K562 (cell line): ENCODE results near the gene DAB2. TPM values are rescaled to one million over a fixed set of nuclear protein-coding genes. Genes with fewer than 3 reads are reported as not detected.

Source experiments
- DDX20 ChIP-seq: fragments of 450-650 bp; IDR thresholded peaks from 2 replicates; pipeline ENCODE4 v1.6.1; 2016; ENCODE audit warnings: missing genetic modification characterization, low read depth, mild to moderate bottlenecking, missing compliant biosample characterization, moderate library complexity
- FOS ChIP-seq: IDR thresholded peaks from 3 replicates; pipeline ENCODE4 v1.6.1; 2011; ENCODE audit not compliant: insufficient read length; ENCODE audit errors: extremely low read depth
- KDM4B ChIP-seq, 2 experiments: fragments of 450-650 bp in 1 of 2; sonication (generic) in 1 of 2; IDR thresholded peaks; 2 replicates each; pipeline ENCODE4 v1.6.1; 2016 to 2017; ENCODE audit warnings: borderline replicate concordance in 2 of 2, antibody characterized with exemption in 1 of 2, low read depth in 1 of 2, mild to moderate bottlenecking in 1 of 2
- NR3C1 ChIP-seq: sonication (generic); formaldehyde crosslinking; IDR thresholded peaks from 2 replicates; pipeline ENCODE4 v1.8.1; 2022; ENCODE audit warnings: missing genetic modification reagents
- ZNF23 ChIP-seq: fragments of 250-450 bp; sonication (Bioruptor Pico); IDR thresholded peaks from 2 replicates; pipeline ENCODE4 v1.4.0; 2020; ENCODE audit warnings: mild to moderate bottlenecking
- ZNF318 ChIP-seq, 2 experiments: fragments of 450-650 bp; IDR thresholded peaks; 2 replicates each; pipeline ENCODE4 v1.6.1; 2016; ENCODE audit warnings: mild to moderate bottlenecking in 2 of 2, borderline replicate concordance in 1 of 2, low read depth in 1 of 2, moderate library complexity in 1 of 2
- ZNF77 ChIP-seq: fragments of 250-450 bp; sonication (Bioruptor Pico); IDR thresholded peaks from 2 replicates; pipeline ENCODE4 v1.5.0; 2020
- polyA plus RNA-seq, 8 experiments: library from polyadenylated mRNA; depleted of rRNA in 4 of 8; stranded (reverse) in 5 of 8; unstranded in 3 of 8; fragments of >200 nt; fragmentation: Nextera tagmentation in 2 of 8; fragmentation: Illumina TruSeq in 1 of 8; extraction: Ambion mirVana in 2 of 8; extraction: Trizol in 1 of 8; gene quantifications; 2 replicates each; pipeline versions ENCODE4 v1.2.1 to v1.2.3, GENCODE V29; 2011 to 2014; ENCODE audit warnings: inconsistent platforms in 1 of 8, missing spikeins in 1 of 8
- total RNA-seq, 7 experiments: library from RNA; depleted of rRNA in 6 of 7; stranded (reverse); fragments of >200 nt in 6 of 7; fragmentation: Illumina TruSeq in 2 of 7; extraction: Trizol in 2 of 7; gene quantifications; 2 replicates each; pipeline versions ENCODE4 v1.2.1 to v1.2.3, GENCODE V29; 2011 to 2021; ENCODE audit warnings: low replicate concordance in 1 of 7
- TF ChIP-seq, protein P1 (sequence below): fragments of 250-450 bp; sonication (Bioruptor Pico); IDR thresholded peaks from 2 replicates; pipeline ENCODE4 v1.4.0; 2020
- TF ChIP-seq, protein P2 (sequence below), 2 experiments: fragments of 450-650 bp; IDR thresholded peaks; 2 replicates each; pipeline ENCODE4 v1.6.1; 2018; ENCODE audit warnings: mild to moderate bottlenecking in 2 of 2, low read depth in 1 of 2; ENCODE audit not compliant: partially characterized antibody in 2 of 2
- TF ChIP-seq, protein P3 (sequence below): IDR thresholded peaks from 3 replicates; pipeline ENCODE4 v1.6.1; 2011; ENCODE audit warnings: borderline replicate concordance, mild to moderate bottlenecking; ENCODE audit not compliant: insufficient read length, insufficient read depth

Gene DAB2
- total and polyA plus RNA-seq, 9 of the 15 experiments (the other 6 are each of a cell fraction or from before 2014, with no cell fraction given), result 6.6 to 29.9 (median 24.1) TPM

DNA sequence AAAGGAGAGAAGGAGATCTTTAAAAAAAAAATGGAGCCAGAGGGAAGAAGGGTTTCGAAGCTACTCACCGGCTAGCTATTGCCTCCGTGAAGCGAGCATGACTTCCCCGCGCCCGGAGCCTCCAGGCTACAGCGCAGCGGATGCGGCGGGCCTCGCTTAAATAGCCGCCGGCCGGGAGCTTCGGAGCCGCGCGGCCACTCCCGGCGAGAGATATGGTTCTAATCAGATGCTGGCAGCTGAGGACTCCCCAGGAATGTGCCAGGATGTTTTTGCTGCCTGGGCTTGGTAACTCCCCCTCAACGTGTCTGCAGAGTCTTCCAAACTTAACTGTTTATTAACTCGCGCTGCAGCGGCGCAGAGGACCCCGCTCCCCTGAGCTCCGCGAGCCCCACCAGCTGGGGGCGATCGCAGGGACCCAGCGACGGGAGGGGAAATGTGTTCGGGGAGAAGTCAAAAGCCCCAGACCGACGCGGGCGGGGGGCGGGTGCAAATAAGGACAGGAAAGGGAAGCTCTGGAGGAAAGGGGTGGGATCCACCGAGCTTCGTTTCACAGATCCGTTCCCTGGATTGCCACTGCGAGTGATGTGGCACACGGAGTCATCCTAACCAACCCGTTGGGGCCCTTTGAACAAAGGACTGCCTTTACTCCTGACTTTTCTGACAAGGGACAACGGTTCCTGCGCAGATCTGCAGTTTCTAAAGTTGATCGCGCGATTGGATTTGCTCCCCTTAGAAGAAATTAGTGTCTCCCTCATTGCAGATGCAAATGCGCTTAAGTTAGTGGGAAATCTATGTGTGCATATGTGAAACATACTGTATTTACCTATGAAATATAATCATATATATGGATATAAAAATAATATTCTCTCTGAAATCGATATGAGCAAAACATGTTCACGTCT, at the start of gene DAB2 (continued):
- TF ChIP-seq DDX20 (tag), result no peak
- TF ChIP-seq KDM4B (IDR thresholded peaks at IDR 0.05; ENCODE audit: borderline replicate concordance in 2 of 2, low read depth in 1 of 2), result peak in 1 of 2 experiments; percentile 60; a peak in 1 of 4 replicates
- TF ChIP-seq, protein P1, sequence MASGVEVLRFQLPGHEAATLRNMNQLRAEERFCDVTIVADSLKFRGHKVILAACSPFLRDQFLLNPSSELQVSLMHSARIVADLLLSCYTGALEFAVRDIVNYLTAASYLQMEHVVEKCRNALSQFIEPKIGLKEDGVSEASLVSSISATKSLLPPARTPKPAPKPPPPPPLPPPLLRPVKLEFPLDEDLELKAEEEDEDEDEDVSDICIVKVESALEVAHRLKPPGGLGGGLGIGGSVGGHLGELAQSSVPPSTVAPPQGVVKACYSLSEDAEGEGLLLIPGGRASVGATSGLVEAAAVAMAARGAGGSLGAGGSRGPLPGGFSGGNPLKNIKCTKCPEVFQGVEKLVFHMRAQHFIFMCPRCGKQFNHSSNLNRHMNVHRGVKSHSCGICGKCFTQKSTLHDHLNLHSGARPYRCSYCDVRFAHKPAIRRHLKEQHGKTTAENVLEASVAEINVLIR (CRISPR knock-in tag), result no peak; the same call in 1 of the 2 replicates
- TF ChIP-seq, protein P2, sequence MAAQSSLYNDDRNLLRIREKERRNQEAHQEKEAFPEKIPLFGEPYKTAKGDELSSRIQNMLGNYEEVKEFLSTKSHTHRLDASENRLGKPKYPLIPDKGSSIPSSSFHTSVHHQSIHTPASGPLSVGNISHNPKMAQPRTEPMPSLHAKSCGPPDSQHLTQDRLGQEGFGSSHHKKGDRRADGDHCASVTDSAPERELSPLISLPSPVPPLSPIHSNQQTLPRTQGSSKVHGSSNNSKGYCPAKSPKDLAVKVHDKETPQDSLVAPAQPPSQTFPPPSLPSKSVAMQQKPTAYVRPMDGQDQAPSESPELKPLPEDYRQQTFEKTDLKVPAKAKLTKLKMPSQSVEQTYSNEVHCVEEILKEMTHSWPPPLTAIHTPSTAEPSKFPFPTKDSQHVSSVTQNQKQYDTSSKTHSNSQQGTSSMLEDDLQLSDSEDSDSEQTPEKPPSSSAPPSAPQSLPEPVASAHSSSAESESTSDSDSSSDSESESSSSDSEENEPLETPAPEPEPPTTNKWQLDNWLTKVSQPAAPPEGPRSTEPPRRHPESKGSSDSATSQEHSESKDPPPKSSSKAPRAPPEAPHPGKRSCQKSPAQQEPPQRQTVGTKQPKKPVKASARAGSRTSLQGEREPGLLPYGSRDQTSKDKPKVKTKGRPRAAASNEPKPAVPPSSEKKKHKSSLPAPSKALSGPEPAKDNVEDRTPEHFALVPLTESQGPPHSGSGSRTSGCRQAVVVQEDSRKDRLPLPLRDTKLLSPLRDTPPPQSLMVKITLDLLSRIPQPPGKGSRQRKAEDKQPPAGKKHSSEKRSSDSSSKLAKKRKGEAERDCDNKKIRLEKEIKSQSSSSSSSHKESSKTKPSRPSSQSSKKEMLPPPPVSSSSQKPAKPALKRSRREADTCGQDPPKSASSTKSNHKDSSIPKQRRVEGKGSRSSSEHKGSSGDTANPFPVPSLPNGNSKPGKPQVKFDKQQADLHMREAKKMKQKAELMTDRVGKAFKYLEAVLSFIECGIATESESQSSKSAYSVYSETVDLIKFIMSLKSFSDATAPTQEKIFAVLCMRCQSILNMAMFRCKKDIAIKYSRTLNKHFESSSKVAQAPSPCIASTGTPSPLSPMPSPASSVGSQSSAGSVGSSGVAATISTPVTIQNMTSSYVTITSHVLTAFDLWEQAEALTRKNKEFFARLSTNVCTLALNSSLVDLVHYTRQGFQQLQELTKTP (IDR thresholded peaks at IDR 0.05; ENCODE audit: low read depth in 1 of 2, partially characterized antibody in 2 of 2), result peak in 1 of 2 experiments; percentile 21
- no peak for TF ChIP-seq NR3C1 (CRISPR knock-in tag)
- 0 out of 4 replicates have a peak, but pooled peaks of 1 of the 2 experiments have one; percentile 37 for TF ChIP-seq ZNF318 (IDR thresholded peaks at IDR 0.05; ENCODE audit: borderline replicate concordance in 1 of 2, low read depth in 1 of 2)
- no peak for TF ChIP-seq ZNF23 (CRISPR knock-in tag)
- TF ChIP-seq, protein P3, sequence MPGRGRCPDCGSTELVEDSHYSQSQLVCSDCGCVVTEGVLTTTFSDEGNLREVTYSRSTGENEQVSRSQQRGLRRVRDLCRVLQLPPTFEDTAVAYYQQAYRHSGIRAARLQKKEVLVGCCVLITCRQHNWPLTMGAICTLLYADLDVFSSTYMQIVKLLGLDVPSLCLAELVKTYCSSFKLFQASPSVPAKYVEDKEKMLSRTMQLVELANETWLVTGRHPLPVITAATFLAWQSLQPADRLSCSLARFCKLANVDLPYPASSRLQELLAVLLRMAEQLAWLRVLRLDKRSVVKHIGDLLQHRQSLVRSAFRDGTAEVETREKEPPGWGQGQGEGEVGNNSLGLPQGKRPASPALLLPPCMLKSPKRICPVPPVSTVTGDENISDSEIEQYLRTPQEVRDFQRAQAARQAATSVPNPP, result no peak
- TF ChIP-seq FOS, result no peak
- TF ChIP-seq ZNF77 (CRISPR knock-in tag), result no peak
